Prostate gland (tissue), 2 donors: ENCODE results near the gene NLN.

Source experiments
- POLR2A ChIP-seq: fragments of 450-650 bp; IDR thresholded peaks from one replicate; pipeline ENCODE4 v1.6.1; 2016; ENCODE audit warnings: antibody characterized with exemption, mild to moderate bottlenecking
- TF ChIP-seq, protein P1 (sequence below), 4 experiments: fragments of 200-600 bp in 2 of 4; fragments of 450-650 bp in 2 of 4; sonication (generic) in 2 of 4; IDR thresholded peaks; 1 replicate in 3 of 4; 2 replicates in 1 of 4; pipeline ENCODE4 v1.5.1; 2016 to 2019; ENCODE audit warnings: antibody characterized with exemption in 4 of 4, mild to moderate bottlenecking in 2 of 4, moderate library complexity in 2 of 4

DNA sequence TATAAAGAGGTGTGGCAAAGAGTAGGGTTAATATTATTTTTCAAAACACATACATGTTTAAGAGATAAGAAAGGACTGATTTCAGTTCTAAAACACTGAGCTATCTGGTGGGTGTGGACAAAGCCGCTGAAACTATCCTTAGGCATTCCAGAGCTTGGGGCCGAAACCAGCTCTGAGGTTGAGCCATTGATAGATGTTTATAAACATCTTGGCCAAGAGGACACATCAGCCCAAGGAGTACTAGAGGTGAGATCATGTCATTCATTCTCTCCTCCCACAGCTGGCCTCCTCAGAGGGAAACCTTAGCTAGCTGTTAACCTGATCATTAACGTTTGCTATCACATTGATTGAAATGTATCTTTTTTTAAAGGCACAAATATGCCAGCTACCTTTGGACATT, 89.9 kb downstream of the NLN start:
- TF ChIP-seq, protein P1, sequence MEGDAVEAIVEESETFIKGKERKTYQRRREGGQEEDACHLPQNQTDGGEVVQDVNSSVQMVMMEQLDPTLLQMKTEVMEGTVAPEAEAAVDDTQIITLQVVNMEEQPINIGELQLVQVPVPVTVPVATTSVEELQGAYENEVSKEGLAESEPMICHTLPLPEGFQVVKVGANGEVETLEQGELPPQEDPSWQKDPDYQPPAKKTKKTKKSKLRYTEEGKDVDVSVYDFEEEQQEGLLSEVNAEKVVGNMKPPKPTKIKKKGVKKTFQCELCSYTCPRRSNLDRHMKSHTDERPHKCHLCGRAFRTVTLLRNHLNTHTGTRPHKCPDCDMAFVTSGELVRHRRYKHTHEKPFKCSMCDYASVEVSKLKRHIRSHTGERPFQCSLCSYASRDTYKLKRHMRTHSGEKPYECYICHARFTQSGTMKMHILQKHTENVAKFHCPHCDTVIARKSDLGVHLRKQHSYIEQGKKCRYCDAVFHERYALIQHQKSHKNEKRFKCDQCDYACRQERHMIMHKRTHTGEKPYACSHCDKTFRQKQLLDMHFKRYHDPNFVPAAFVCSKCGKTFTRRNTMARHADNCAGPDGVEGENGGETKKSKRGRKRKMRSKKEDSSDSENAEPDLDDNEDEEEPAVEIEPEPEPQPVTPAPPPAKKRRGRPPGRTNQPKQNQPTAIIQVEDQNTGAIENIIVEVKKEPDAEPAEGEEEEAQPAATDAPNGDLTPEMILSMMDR (IDR thresholded peaks at IDR 0.05) = no peak
- TF ChIP-seq POLR2A = no peak
